HCT116 (cell line): ENCODE results near the gene STK16.

Experiments
- CBX3 ChIP-seq: IDR thresholded peaks from 2 replicates; pipeline ENCODE4 v1.6.1; 2012; ENCODE audit warnings: low read depth
- FOSL1 ChIP-seq: IDR thresholded peaks from 2 replicates; pipeline ENCODE4 v1.6.1; 2012; ENCODE audit warnings: low read depth
- POLR2A ChIP-seq: IDR thresholded peaks from 2 replicates; pipeline ENCODE4 v1.7.0; 2011; ENCODE audit warnings: borderline replicate concordance; ENCODE audit not compliant: insufficient read depth, insufficient read length; ENCODE audit errors: extremely low read depth
- RAD21 ChIP-seq: IDR thresholded peaks from 2 replicates; pipeline ENCODE4 v1.6.1; 2012; ENCODE audit warnings: low read depth, mild to moderate bottlenecking
- ZBTB33 ChIP-seq: IDR thresholded peaks from 2 replicates; pipeline ENCODE4 v1.6.1; 2011; ENCODE audit warnings: mild to moderate bottlenecking, low read length, moderate library complexity; ENCODE audit not compliant: insufficient replicate concordance; ENCODE audit errors: extremely low read depth
- TF ChIP-seq, protein P1 (sequence below), 3 experiments: fragments of 200-600 bp in 1 of 3; sonication (generic) in 1 of 3; IDR thresholded peaks in 2 of 3; conservative IDR thresholded peaks in 1 of 3; 2 replicates each; pipeline ENCODE4 v1.5.1; 2012 to 2017; ENCODE audit warnings: low read depth in 2 of 3, low read length in 2 of 3, antibody characterized with exemption in 1 of 3, borderline replicate concordance in 1 of 3, control low read depth in 1 of 3, mild to moderate bottlenecking in 1 of 3, mixed read lengths in 1 of 3, mixed run types in 1 of 3, moderate library complexity in 1 of 3; ENCODE audit not compliant: insufficient read depth in 1 of 3

DNA sequence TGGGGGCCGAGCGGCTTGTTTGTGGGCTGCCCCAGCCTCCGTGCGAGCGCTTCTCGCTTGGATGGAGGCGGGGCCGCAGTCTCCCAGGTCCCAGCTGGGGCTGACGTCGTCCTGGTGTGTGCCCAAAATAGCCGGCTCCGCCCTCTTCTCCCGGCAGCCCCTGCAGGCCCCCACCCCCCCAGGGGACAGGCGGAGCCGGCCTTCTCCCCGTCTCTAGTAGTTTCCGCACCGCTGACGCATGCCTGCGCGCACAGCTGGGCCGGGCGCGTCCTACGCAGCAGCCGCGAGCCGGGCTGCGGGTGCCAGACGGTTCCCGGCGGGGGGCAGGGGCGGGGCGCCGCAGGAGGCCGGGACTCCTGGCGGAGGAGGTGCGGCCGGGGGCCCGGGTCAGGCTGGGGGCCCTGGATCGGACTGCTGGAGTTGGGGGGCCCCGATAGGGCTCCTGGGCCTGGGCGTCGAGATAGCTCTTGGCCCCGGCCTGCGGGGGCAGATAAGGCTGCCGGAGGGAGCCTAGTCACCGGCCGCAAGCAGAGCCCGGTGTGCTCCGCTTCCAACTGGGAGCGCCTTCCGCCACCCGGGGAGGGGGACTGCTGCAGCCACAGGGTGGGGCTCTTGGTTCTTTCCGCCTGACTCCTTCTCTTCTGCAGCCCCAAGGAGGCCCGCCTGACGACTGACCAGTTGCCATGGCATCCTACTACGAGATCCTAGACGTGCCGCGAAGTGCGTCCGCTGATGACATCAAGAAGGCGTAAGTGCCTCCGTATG lies 34.1 kb downstream of the STK16 start, which contains the start of gene DNAJB2:
- TF ChIP-seq RAD21 (no peak), POLR2A (no peak), FOSL1 (no peak), ZBTB33 (peak; percentile 48), CBX3 (no peak)
- TF ChIP-seq, protein P1, sequence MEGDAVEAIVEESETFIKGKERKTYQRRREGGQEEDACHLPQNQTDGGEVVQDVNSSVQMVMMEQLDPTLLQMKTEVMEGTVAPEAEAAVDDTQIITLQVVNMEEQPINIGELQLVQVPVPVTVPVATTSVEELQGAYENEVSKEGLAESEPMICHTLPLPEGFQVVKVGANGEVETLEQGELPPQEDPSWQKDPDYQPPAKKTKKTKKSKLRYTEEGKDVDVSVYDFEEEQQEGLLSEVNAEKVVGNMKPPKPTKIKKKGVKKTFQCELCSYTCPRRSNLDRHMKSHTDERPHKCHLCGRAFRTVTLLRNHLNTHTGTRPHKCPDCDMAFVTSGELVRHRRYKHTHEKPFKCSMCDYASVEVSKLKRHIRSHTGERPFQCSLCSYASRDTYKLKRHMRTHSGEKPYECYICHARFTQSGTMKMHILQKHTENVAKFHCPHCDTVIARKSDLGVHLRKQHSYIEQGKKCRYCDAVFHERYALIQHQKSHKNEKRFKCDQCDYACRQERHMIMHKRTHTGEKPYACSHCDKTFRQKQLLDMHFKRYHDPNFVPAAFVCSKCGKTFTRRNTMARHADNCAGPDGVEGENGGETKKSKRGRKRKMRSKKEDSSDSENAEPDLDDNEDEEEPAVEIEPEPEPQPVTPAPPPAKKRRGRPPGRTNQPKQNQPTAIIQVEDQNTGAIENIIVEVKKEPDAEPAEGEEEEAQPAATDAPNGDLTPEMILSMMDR (IDR thresholded peaks at IDR 0.05 in 2 of 3, conservative IDR thresholded peaks at IDR 0.05 in 1 of 3; ENCODE audit: borderline replicate concordance in 1 of 3, insufficient read depth in 1 of 3, low read depth in 2 of 3, low read length in 2 of 3) = no peak; a peak in 1 of 6 replicates
